Islet precursor cell (in vitro differentiated cells): Measurements from ENCODE around the gene SYNRG.

Experiments
- DNase-seq: peaks from one replicate; pipeline ENCODE4 v3.0.0-alpha.2; 2018

The SYNRG gene

DNA sequence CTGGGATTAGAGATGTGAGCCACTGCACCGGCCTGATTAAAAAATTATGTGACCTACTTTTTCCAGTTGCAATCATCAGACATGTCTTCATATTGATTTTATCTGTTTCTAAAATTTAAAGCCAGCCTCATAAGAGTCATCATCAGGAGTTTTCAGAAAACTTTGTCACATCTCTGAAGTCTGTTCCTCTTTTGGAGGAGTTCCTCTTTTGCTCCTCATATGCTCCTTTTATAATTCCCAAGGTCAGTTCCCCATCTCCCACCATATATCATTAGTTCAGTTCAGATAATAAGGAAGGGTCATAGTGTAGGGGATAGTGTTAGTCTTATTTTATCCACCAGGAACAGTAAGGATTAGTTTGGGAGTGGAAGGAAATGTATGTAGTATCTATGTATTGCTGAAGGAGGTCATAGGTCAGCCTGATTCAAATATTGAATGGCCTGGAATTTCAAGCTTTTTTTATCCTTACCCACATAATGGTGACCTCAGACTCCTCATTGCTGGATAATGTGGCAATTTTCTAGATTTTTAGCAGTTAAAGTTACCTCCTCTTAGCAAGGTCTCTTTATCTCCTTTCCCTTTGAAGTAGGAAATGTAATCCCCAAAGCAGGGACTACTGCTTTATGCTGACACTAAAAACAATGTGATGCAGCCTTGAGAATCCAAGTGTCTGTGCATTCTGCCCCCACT lies 133.3 kb downstream of the SYNRG start:
- no peak for DNase-seq

GRCh38 chr17:37470181-37470580 lies 139.0 kb downstream of the SYNRG start:
- no peak for DNase-seq

DNA sequence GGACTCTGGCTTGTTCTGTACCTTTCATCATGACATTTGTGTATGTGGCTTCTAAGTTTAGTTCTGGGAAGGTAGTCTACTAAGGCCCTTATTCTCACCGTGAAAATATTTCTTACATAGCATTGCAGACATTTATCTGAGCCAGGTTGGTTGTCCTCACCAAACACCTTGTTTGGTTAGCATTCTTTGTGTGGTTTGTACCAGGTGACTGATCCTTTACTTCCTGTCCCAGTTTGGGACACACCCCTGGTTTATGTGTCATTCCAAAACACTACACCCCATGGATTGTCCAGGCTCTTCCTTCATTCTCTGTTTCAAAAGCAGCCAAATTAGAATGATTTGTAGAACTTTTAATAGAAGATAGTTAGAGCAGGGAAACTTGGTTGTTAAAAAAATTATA lies 142.7 kb downstream of the SYNRG start:
- no peak for DNase-seq

- no peak for DNase-seq
Observed at GRCh38 chr17:37465069-37465616, 144.1 kb downstream of the SYNRG start.
